CD4-positive, alpha-beta T cell treated with Interleukin-17A for 4 hours (primary cell): ENCODE results near the gene DNM1.

ENCODE experiments used
- DNase-seq: peaks from one replicate; pipeline ENCODE4 v3.0.0-alpha.2; 2020; ENCODE audit warnings: mixed read lengths

The DNM1 gene

GRCh38 chr9:128206484-128206883 lies 3.3 kb downstream of the DNM1 start:
- no peak for DNase-seq

- DNase-seq = no peak
Measured at GRCh38 chr9:128206916-128207910, 4.0 kb downstream of the DNM1 start.

GRCh38 chr9:128208386-128208785 lies 5.2 kb downstream of the DNM1 start:
- DNase-seq = no peak

- no peak for DNase-seq
Measured at GRCh38 chr9:128208946-128209669, 5.9 kb downstream of the DNM1 start.

DNA sequence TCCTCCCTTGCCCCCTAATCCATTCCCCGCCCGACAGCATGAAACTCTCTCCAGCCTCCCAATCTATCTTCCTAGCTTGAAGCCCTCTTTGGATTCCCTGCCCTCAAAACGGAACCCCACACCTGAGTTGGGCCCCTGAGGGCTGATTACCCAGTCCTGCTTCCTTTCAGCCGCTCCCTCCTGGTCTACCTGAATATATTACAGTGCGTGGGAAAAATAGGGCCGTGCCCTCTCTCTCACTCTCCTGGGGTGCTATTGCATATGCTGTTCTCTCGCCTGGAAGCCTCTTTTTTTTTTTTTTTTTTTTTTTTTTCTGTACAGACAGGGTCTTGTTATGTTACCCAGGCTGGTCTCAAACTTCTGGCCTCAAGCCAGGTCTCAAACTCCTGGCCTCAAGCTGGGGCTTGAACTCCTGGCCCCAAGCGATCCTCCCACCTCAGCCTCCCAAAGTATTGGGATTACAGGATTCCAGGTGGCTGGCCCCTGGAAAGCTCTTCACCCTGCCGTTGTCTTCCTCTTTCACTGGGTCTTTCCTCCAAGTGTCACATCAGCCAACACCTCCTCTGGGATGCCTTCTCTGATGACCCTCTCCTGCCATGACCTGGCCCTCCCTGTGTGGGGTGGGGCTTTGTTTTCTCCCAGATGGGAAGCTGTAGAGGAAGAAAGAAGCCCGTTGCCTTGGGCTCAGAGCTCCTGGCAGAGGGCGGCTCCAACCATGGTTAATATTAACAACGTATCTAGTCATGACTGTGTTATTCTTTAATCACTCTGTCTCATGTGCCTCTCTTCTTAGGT lies 8.2 kb downstream of the DNM1 start:
- DNase-seq = no peak

DNA sequence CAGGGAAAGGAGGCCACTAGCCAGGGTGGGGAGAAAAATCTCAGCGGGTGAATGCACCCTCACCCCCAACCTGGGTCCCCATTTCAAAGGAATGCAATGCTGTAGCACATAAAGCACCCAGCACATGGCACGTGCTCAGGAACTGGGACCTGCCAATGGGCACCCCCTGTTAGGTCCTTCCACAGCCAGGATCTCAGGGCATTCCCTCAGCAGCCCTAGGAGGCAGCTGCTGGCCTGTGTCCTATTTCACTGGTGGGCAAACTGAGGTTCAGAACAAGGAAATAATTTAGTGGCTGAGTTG lies 8.8 kb downstream of the DNM1 start:
- DNase-seq = no peak

- no peak for DNase-seq
Measured at GRCh38 chr9:128213746-128214497, 10.7 kb downstream of the DNM1 start.

DNA sequence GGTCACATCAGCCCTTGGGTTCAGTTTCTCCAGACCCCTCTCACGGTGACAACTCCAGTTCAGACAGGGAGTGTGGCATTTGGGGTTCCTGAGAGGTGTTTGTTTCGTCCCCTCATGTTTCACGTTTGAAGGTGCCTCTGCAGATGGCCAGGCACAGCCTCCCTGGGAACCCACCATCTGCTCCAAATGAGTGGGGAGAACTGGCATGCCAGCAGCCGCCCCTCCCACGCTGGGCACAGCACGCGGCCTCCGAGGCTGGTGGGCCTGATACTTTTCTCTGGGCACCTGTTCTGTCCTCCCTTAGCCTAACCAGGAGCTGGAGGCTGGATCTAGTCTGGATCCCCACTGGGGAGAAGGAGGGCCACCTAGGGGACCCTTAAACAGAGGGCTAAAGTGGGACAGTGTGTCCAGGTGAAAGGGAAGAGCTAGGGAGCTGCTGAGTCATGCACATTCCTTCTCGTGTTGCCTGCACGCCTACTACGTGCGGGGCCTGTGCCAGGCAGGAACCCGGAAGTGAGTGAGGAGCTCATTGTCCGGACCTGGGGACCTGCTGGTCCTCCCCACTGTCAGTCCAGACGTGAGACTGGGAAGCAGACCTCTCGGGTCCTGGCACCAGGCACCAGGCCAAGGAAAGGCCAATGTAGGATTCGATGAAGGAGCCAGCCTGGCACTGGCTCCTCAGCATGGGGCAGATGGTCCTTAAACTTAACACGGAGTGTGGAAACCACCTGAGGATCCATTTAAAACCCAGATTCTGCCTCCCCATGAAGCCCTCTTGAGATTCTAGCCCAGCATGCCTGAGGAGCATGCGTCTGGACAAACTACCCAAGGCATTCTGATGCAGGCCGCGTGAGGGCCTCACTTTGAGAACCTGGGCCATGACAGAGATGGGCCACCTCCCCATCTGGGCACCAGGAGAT lies 11.7 kb downstream of the DNM1 start:
- DNase-seq = no peak

DNA sequence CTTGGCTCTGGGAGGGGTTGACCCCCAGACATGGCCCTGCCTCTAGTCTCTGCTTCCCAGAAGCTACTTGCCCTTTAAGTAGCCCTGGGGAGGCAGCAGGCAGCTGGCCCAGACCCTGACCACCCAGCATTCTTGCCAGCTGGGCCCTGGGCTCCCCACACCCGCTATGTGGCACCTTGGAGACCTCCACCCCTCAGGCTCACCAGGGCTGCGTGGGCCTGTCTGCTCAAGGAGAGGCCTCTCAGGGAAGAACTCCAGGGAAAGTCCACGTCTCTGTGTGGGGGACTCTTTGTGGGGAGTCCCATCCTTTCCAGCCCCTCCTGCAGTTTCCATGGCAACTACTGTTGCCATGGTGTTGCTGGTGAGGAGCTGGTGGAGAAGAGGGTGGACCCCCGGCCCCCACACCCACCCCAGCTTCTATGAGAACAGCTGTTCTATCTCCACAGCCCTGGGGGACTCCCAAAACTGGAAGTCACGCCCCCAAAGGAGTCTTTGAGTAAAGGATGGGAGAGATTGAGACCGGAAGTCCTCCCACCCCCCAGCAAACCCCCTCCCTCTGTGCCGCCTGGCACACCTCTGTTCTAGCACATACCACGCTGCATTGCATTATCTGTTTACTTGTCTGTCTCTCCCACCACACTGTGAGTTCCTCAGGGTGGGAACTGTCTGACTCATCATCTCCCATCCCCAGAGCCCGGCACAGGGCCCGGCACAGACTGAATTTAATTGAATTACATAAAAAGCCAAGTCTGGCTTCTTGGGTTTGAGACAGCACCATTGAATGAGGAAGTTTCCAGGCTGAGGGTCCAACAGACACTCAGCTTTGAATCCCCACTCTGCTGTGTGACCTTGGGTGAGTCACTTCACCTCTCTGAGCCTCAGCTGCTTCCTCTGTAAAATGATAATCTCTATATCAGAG lies 12.6 kb downstream of the DNM1 start:
- DNase-seq = no peak

- DNase-seq = no peak
Measured at GRCh38 chr9:128216781-128217553, 13.8 kb downstream of the DNM1 start.

DNA sequence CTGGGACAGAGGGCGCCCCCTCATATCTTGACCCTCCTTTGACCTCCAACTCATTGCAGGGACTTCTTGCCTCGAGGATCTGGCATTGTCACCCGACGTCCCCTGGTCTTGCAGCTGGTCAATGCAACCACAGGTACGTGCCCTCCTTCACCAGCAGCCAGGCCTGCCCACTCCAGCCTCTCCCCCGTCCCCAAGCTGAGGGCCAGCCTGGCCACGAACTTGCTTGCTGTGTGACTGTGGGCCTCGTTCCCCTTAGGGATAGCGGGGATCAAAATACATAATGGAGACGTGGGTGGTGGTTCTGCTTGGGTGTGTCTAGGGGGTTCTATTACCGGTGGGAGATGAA lies 15.0 kb downstream of the DNM1 start:
- no peak for DNase-seq

DNA sequence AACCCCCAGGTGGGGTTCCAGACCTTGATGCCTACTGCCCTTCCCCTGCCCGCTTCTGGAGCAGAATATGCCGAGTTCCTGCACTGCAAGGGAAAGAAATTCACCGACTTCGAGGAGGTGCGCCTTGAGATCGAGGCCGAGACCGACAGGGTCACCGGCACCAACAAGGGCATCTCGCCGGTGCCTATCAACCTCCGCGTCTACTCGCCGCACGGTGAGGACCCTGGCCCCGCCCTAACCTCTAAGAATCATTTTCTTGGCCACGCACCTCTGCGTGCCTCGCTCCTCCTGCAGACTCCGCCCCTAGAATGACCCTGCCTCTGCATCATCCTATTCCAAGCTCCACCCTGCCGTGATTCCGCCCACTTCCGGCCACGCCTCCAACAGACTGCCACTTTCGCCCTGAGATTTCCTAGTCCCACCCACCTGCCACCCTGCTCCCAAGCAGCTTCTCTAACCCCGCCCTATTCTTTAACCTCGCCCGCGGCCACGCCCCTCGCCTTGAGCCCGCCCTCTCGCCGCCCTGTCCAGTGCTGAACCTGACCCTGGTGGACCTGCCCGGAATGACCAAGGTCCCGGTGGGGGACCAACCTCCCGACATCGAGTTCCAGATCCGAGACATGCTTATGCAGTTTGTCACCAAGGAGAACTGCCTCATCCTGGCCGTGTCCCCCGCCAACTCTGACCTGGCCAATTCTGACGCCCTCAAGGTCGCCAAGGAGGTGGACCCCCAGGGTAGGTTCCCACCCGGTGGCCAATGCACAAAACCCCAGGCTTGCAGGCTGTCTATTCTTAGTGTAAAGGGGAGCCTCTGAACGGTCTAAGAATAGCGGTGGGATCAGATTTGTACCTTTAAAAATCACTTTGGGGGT lies 15.6 kb downstream of the DNM1 start:
- DNase-seq = peak; percentile 97

DNA sequence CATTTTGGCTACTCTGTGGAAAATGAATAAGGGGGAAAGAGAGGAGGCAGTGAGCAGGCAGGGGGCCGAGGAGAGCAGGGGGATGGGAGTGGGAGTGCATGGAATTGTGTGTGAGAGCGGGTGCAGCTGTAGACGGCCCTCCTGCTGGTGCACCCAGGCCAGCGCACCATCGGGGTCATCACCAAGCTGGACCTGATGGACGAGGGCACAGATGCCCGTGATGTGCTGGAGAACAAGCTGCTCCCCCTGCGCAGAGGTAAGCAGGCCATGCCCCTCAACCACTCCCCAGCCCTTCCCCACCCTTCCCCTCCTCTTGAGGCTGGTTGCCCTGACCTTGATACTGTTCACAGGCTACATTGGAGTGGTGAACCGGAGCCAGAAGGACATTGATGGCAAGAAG lies 16.7 kb downstream of the DNM1 start:
- DNase-seq = no peak

GRCh38 chr9:128222026-128222425 lies 18.8 kb downstream of the DNM1 start:
- DNase-seq = no peak

- DNase-seq = no peak
Measured at GRCh38 chr9:128222880-128223670, 19.9 kb downstream of the DNM1 start.

DNA sequence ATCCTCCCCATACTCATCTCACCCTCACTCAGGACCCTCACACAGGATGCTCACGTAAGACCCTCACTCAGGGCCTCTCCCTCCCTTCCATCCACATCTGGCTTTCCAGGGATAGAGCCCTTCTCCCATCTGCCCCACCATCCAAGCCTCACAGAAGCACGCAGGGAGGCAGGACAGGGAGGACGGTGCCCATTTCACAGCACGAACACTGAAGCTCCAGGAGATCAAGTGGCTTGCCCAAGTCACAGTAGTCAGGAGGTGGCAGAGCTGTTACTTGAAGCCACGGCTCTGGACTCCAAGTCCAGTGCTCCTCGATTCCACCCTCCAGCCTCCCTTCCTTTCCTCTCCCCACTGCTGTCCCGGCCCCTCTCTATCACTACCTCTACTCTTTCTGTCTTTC lies 21.7 kb downstream of the DNM1 start:
- DNase-seq = no peak

- no peak for DNase-seq
Measured at GRCh38 chr9:128225770-128226411, 22.7 kb downstream of the DNM1 start.
